ENCODE results near the gene FYN.

The FYN gene

GRCh38 chr6:111819458-111819857 is 53.8 kb downstream of the FYN start:
- Histone ChIP-seq H3K9me3 (ENCODE audit: insufficient read depth, low read length) (0 out of 2 replicates have a peak, but pooled peaks cover 4% of the 10 kb centered on the region), H3K4me3 (ENCODE audit: insufficient read length, low read depth) (no peak overlapping the region), H3K27me3 (ENCODE audit: insufficient read depth, insufficient read length) (no peaks in the 10 kb centered on the region), H3K36me3 (ENCODE audit: insufficient read depth, insufficient read length, low read length) (peaks cover 2% of the 10 kb centered on the region), H3K9ac (ENCODE audit: insufficient read length, low read depth) (no peak overlapping the region), H3K4me1 (ENCODE audit: insufficient read depth, insufficient read length) (no peaks in the 10 kb centered on the region)
- DNase-seq (ENCODE audit: low read depth, low spot score), result no peak
- TF ChIP-seq ZNF274 (IDR thresholded peaks at IDR 0.05; ENCODE audit: low read depth, low read length), result no peak
- no peak for TF ChIP-seq SUZ12 (IDR thresholded peaks at IDR 0.05; ENCODE audit: extremely low read depth, insufficient read depth, insufficient read length)
- TF ChIP-seq YY1 (IDR thresholded peaks at IDR 0.05; ENCODE audit: insufficient read depth, insufficient read length), result no peak

- no peak overlapping the region for H3K4me3 ChIP-seq (ENCODE audit: insufficient read length, low read depth)
- TF ChIP-seq YY1 (IDR thresholded peaks at IDR 0.05; ENCODE audit: insufficient read depth, insufficient read length) (no peak), SUZ12 (IDR thresholded peaks at IDR 0.05; ENCODE audit: extremely low read depth, insufficient read depth, insufficient read length) (no peak), ZNF274 (IDR thresholded peaks at IDR 0.05; ENCODE audit: low read depth, low read length) (no peak)
- no peaks in the 10 kb centered on the region for H3K4me1 ChIP-seq (ENCODE audit: insufficient read depth, insufficient read length)
- DNase-seq (ENCODE audit: low read depth, low spot score), result no peak
- H3K9ac ChIP-seq (ENCODE audit: insufficient read length, low read depth), result no peak overlapping the region
- H3K9me3 ChIP-seq (ENCODE audit: insufficient read depth, low read length), result 0 out of 2 replicates have a peak, but pooled peaks cover 4% of the 10 kb centered on the region
- H3K36me3 ChIP-seq (ENCODE audit: insufficient read depth, insufficient read length, low read length), result peaks cover 2% of the 10 kb centered on the region
- no peaks in the 10 kb centered on the region for H3K27me3 ChIP-seq (ENCODE audit: insufficient read depth, insufficient read length)
These were observed 54.6 kb downstream of the FYN start for GRCh38 chr6:111818539-111819226.

GRCh38 chr6:111817451-111818120 is 55.7 kb downstream of the FYN start:
- TF ChIP-seq YY1 (IDR thresholded peaks at IDR 0.05; ENCODE audit: insufficient read depth, insufficient read length), result no peak
- no peak for TF ChIP-seq ZNF274 (IDR thresholded peaks at IDR 0.05; ENCODE audit: low read depth, low read length)
- no peak for TF ChIP-seq SUZ12 (IDR thresholded peaks at IDR 0.05; ENCODE audit: extremely low read depth, insufficient read depth, insufficient read length)
- Histone ChIP-seq H3K4me1 (ENCODE audit: insufficient read depth, insufficient read length) (no peaks in the 10 kb centered on the region), H3K27me3 (ENCODE audit: insufficient read depth, insufficient read length) (no peaks in the 10 kb centered on the region), H3K9ac (ENCODE audit: insufficient read length, low read depth) (no peak overlapping the region), H3K4me3 (ENCODE audit: insufficient read length, low read depth) (no peak overlapping the region), H3K36me3 (ENCODE audit: insufficient read depth, insufficient read length, low read length) (peaks cover 2% of the 10 kb centered on the region), H3K9me3 (ENCODE audit: insufficient read depth, low read length) (0 out of 2 replicates have a peak, but pooled peaks cover 4% of the 10 kb centered on the region)
- no peak for DNase-seq (ENCODE audit: low read depth, low spot score)

GRCh38 chr6:111813677-111814310 is 59.5 kb downstream of the FYN start:
- H3K9ac ChIP-seq (ENCODE audit: insufficient read length, low read depth), result no peak overlapping the region
- peaks cover 2% of the 10 kb centered on the region for H3K36me3 ChIP-seq (ENCODE audit: insufficient read depth, insufficient read length, low read length)
- TF ChIP-seq SUZ12 (IDR thresholded peaks at IDR 0.05; ENCODE audit: extremely low read depth, insufficient read depth, insufficient read length), result no peak
- TF ChIP-seq YY1 (IDR thresholded peaks at IDR 0.05; ENCODE audit: insufficient read depth, insufficient read length), result no peak
- TF ChIP-seq ZNF274 (IDR thresholded peaks at IDR 0.05; ENCODE audit: low read depth, low read length), result no peak
- no peaks in the 10 kb centered on the region for H3K27me3 ChIP-seq (ENCODE audit: insufficient read depth, insufficient read length)
- DNase-seq (ENCODE audit: low read depth, low spot score), result no peak
- H3K9me3 ChIP-seq (ENCODE audit: insufficient read depth, low read length), result no peaks in the 10 kb centered on the region
- peaks cover 3% of the 10 kb centered on the region for H3K4me1 ChIP-seq (ENCODE audit: insufficient read depth, insufficient read length)
- H3K4me3 ChIP-seq (ENCODE audit: insufficient read length, low read depth), result no peak overlapping the region

GRCh38 chr6:111813237-111813636 is 60.0 kb downstream of the FYN start:
- peaks cover 3% of the 10 kb centered on the region for H3K4me1 ChIP-seq (ENCODE audit: insufficient read depth, insufficient read length)
- no peaks in the 10 kb centered on the region for H3K9me3 ChIP-seq (ENCODE audit: insufficient read depth, low read length)
- no peaks in the 10 kb centered on the region for H3K27me3 ChIP-seq (ENCODE audit: insufficient read depth, insufficient read length)
- no peak for DNase-seq (ENCODE audit: low read depth, low spot score)
- H3K4me3 ChIP-seq (ENCODE audit: insufficient read length, low read depth), result no peak overlapping the region
- no peak overlapping the region for H3K9ac ChIP-seq (ENCODE audit: insufficient read length, low read depth)
- H3K36me3 ChIP-seq (ENCODE audit: insufficient read depth, insufficient read length, low read length), result no peaks in the 10 kb centered on the region
- TF ChIP-seq YY1 (IDR thresholded peaks at IDR 0.05; ENCODE audit: insufficient read depth, insufficient read length) (no peak), SUZ12 (IDR thresholded peaks at IDR 0.05; ENCODE audit: extremely low read depth, insufficient read depth, insufficient read length) (no peak), ZNF274 (IDR thresholded peaks at IDR 0.05; ENCODE audit: low read depth, low read length) (no peak)

GRCh38 chr6:111812060-111813038 is 60.9 kb downstream of the FYN start:
- no peak for DNase-seq (ENCODE audit: low read depth, low spot score)

More at GRCh38 chr6:111812060-111813038, 60.9 kb downstream of the FYN start:
- Histone ChIP-seq H3K9ac (ENCODE audit: insufficient read length, low read depth) (no peak overlapping the region), H3K4me3 (ENCODE audit: insufficient read length, low read depth) (no peak overlapping the region), H3K4me1 (ENCODE audit: insufficient read depth, insufficient read length) (peaks cover 3% of the 10 kb centered on the region), H3K27me3 (ENCODE audit: insufficient read depth, insufficient read length) (no peaks in the 10 kb centered on the region), H3K9me3 (ENCODE audit: insufficient read depth, low read length) (no peaks in the 10 kb centered on the region), H3K36me3 (ENCODE audit: insufficient read depth, insufficient read length, low read length) (no peaks in the 10 kb centered on the region)
- TF ChIP-seq YY1 (IDR thresholded peaks at IDR 0.05; ENCODE audit: insufficient read depth, insufficient read length) (no peak), SUZ12 (IDR thresholded peaks at IDR 0.05; ENCODE audit: extremely low read depth, insufficient read depth, insufficient read length) (no peak), ZNF274 (IDR thresholded peaks at IDR 0.05; ENCODE audit: low read depth, low read length) (no peak)

All from NT2/D1 (cell line).